ENCODE results near the gene TCAP.
"Not testable (repeated sequence)": the region's sequence is repeated elsewhere in the genome, so short reads cannot be mapped to it uniquely, and the experiment has no call there.

The TCAP gene

DNA sequence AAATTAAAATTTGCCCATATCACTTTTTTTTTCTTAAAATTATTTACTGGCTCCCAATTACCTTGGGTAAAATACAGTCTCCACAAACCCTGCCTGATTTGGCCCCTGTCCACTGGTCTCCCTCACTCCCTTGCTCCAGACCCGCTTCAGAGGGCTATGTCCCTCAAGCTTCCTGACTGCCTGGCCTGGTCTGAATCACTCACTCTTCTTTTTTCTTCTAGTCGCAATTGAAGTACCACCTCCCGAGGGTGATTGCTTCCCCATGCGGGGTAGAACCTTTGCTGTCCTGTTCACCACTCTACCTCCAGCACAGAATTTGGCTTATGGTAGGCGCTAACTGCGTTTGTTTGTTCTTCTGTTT lies 23.3 kb downstream of the TCAP start:
- Mint-ChIP-seq H3K4me3 (peak overlapping the region; percentile 87), H3K27ac (peak overlapping the region; percentile 85), H3K9me3 (no peaks in the 10 kb centered on the region), H3K36me3 (ENCODE audit: low read depth) (peaks cover 5% of the 10 kb centered on the region), H3K4me1 (ENCODE audit: low read depth) (peaks cover 23% of the 10 kb centered on the region), H3K27me3 (no peaks in the 10 kb centered on the region)

DNA sequence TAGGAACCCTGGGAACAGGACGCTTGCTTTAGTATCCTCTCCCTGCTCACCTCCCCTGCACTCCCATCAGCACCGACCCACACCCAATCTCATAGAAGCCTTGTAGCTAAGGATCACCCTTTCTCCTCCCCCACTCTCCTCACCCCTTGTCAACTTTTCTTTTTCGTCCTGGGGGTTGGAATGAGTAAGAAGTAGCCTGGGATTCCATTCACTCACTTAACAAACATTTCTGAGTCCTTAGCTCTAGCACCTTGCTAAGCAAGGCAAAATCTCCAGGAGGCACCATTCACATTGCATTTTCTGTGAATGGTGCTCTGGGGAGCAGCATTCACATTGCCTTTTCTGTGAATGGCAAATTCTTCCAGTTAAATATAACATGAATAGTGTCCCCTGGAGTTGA lies 23.8 kb downstream of the TCAP start:
- H3K27ac Mint-ChIP-seq, result no peak overlapping the region
- peaks cover 4% of the 10 kb centered on the region for H3K36me3 Mint-ChIP-seq (ENCODE audit: low read depth)
- H3K27me3 Mint-ChIP-seq, result no peaks in the 10 kb centered on the region
- no peaks in the 10 kb centered on the region for H3K9me3 Mint-ChIP-seq
- H3K4me1 Mint-ChIP-seq (ENCODE audit: low read depth), result peaks cover 23% of the 10 kb centered on the region
- H3K4me3 Mint-ChIP-seq, result peak overlapping the region; percentile 87

DNA sequence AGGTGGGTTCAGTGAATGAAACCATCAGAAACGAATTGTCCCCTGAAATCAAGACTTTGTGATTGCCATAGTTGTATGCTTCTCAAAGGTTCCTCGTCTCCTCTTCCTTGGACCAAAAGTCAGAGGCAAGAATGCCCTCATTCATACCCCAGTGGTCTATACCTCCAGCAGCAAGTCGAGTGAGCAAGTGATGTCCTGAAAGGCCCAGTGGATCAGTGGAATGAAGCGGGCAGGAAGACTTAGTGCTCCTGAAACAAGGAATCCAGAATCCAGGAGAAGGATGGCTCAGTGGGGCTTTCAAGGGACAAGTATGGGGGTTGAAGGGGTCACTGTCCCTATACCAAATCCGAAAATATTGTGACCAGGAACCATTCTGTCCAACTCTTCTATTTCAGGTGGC lies 29.4 kb downstream of the TCAP start:
- no peaks in the 10 kb centered on the region for H3K36me3 Mint-ChIP-seq (ENCODE audit: low read depth)
- H3K4me1 Mint-ChIP-seq (ENCODE audit: low read depth), result peaks cover 2% of the 10 kb centered on the region
- H3K9me3 Mint-ChIP-seq, result no peaks in the 10 kb centered on the region
- no peak overlapping the region for H3K27ac Mint-ChIP-seq
- H3K27me3 Mint-ChIP-seq, result peaks cover 16% of the 10 kb centered on the region
- no peak overlapping the region for H3K4me3 Mint-ChIP-seq

DNA sequence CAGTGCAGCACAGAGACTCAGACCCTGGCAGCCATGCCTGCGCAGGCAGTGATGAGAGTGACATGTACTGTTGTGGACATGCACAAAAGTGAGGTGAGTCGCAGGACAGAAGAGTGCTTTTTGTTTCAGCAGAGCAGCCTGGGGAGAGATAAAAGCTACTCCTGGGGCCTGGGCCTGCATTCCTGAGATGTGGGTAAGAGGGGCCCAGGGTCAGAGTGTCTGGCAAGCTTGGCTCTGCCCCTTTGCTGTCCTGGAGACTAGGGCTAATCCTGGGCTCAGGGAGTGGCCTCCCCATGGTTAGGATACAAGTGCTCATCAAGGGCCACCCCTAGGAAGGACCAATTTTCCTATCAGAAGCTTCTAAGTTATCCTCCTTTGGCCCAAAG lies 29.9 kb downstream of the TCAP start:
- Mint-ChIP-seq H3K9me3 (no peaks in the 10 kb centered on the region), H3K27me3 (peaks cover 20% of the 10 kb centered on the region), H3K36me3 (ENCODE audit: low read depth) (no peaks in the 10 kb centered on the region), H3K4me1 (ENCODE audit: low read depth) (peaks cover 5% of the 10 kb centered on the region), H3K27ac (no peak overlapping the region), H3K4me3 (no peak overlapping the region)

DNA sequence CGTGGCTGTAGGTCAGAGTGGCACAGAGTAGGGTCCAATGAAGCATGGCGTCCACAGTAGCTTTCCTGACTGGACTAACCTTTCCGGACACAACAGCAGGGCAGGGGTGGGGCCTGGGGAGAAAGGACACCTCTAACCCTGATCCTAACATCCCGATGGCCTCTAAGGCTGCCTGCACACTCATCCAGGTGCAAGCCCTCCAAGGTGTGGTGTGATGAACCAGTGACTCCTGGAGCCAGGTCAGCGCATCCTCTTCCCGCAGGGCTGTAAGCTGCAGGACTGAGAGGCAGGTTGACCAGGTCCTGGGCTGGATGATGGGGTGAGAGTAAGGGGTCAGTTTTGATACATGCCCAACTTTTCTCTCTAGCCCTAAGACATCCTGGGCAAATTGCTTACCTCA lies 31.6 kb downstream of the TCAP start:
- Mint-ChIP-seq H3K4me1 (ENCODE audit: low read depth) (peaks cover 5% of the 10 kb centered on the region), H3K9me3 (no peaks in the 10 kb centered on the region), H3K27ac (no peak overlapping the region), H3K27me3 (peaks cover 33% of the 10 kb centered on the region), H3K4me3 (no peak overlapping the region), H3K36me3 (ENCODE audit: low read depth) (no peaks in the 10 kb centered on the region)

DNA sequence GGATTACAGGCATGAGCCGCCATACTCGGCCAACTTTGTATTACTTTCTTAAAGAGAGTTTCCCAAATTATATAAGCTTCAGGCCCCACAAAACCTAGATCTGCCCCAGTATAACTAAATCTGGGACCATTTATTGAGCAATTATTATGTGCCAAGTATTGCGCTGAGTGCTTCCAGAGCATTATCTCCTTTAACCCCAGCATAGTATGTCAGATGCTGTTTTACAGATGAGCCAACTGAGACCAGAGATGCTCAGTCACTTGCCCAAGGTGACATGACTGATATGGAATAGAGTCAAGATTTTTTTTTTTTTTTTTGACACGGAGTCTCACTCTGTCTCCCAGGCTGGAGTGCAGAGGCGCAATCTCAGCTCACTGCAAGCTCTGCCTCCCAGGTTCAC lies 32.8 kb downstream of the TCAP start:
- H3K4me3 Mint-ChIP-seq, result no peak overlapping the region
- H3K27me3 Mint-ChIP-seq, result peaks cover 39% of the 10 kb centered on the region
- no peak overlapping the region for H3K27ac Mint-ChIP-seq
- H3K4me1 Mint-ChIP-seq (ENCODE audit: low read depth), result peaks cover 5% of the 10 kb centered on the region
- H3K9me3 Mint-ChIP-seq, result no peaks in the 10 kb centered on the region
- H3K36me3 Mint-ChIP-seq (ENCODE audit: low read depth), result no peaks in the 10 kb centered on the region

DNA sequence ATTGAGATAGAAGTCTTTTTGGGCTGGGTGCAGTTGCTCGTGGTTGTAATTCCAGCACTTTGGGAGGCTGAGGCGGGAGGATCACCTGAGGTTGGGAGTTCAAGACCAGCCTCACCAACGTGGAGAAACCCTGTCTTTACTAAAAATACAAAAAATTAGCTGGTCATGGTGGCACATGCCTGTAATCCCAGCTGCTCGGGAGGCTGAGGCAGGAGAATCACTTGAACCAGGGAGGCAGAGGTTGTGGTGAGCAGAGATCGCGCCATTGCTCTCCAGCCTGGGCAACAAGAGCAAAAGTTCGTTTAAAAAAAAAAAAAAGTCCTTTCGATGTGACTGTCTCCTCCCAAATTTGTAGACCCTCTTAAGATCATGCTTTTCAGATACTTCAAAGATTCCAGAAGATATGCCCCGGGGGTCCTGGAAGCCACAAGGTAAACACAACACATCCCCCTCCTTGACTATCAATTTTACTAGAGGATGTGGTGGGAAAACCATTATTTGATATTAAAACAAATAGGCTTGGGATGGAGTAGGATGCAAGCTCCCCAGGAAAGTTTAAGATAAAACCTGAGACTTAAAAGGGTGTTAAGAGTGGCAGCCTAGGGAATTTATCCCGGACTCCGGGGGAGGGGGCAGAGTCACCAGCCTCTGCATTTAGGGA lies 34.1 kb downstream of the TCAP start:
- peaks cover 39% of the 10 kb centered on the region for H3K27me3 Mint-ChIP-seq
- not testable (repeated sequence) for H3K9me3 Mint-ChIP-seq; H3K4me3 Mint-ChIP-seq; H3K27ac Mint-ChIP-seq; H3K36me3 Mint-ChIP-seq (ENCODE audit: low read depth)
- peaks cover 12% of the 10 kb centered on the region for H3K4me1 Mint-ChIP-seq (ENCODE audit: low read depth)

DNA sequence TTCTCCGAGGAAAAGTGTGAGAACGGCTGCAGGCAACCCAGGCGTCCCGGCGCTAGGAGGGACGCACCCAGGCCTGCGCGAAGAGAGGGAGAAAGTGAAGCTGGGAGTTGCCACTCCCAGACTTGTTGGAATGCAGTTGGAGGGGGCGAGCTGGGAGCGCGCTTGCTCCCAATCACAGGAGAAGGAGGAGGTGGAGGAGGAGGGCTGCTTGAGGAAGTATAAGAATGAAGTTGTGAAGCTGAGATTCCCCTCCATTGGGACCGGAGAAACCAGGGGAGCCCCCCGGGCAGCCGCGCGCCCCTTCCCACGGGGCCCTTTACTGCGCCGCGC lies 34.6 kb downstream of the TCAP start, which contains the start of gene ERBB2:
TSS of gene ERBB2 (plus strand) at position 247 of the 330 bp plus-strand sequence. CDS start 175 bp downstream, outside the sequence.
- H3K4me1 Mint-ChIP-seq (ENCODE audit: low read depth), result peaks cover 12% of the 10 kb centered on the region
- no peaks in the 10 kb centered on the region for H3K9me3 Mint-ChIP-seq
- no peak within 1 kb of the TSS for H3K27ac Mint-ChIP-seq
- peaks cover 39% of the 10 kb centered on the region for H3K27me3 Mint-ChIP-seq
- H3K4me3 Mint-ChIP-seq, result no peak within 1 kb of the TSS
- no peaks in the 10 kb centered on the region for H3K36me3 Mint-ChIP-seq (ENCODE audit: low read depth)

DNA sequence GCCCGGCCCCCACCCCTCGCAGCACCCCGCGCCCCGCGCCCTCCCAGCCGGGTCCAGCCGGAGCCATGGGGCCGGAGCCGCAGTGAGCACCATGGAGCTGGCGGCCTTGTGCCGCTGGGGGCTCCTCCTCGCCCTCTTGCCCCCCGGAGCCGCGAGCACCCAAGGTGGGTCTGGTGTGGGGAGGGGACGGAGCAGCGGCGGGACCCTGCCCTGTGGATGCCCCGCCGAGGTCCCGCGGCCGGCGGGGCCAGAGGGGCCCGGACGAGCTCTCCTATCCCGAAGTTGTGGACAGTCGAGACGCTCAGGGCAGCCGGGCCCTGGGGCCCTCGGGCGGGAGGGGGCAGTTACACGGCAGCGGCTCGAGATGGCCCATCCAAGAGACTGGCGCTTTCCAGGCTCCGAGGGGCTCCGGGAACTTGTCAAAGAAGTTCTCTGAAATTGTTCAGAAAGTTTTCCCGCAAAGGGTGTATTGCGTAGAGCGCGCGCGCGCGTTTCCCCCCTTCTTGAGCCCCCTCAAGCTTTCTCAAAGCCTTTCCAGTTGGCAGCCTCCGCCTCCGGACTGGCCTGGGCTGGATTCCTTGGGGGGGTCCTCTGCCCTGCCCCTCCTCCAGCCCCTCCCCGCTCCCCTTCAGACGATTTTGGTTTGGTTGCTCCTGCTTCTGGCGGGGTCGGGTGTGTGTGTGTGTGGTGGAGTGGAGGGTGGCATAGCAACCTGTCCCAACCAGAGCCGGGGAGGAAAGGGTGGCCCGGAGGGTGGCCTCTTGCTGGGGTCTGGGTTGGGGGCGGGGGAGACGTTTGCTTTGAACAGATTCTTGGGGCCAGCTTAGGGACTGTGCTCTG lies 35.2 kb downstream of the TCAP start:
- H3K36me3 Mint-ChIP-seq (ENCODE audit: low read depth), result no peaks in the 10 kb centered on the region
- H3K4me1 Mint-ChIP-seq (ENCODE audit: low read depth), result peaks cover 12% of the 10 kb centered on the region
- no peak overlapping the region for H3K4me3 Mint-ChIP-seq
- H3K9me3 Mint-ChIP-seq, result no peaks in the 10 kb centered on the region
- peaks cover 39% of the 10 kb centered on the region for H3K27me3 Mint-ChIP-seq
- H3K27ac Mint-ChIP-seq, result no peak overlapping the region

DNA sequence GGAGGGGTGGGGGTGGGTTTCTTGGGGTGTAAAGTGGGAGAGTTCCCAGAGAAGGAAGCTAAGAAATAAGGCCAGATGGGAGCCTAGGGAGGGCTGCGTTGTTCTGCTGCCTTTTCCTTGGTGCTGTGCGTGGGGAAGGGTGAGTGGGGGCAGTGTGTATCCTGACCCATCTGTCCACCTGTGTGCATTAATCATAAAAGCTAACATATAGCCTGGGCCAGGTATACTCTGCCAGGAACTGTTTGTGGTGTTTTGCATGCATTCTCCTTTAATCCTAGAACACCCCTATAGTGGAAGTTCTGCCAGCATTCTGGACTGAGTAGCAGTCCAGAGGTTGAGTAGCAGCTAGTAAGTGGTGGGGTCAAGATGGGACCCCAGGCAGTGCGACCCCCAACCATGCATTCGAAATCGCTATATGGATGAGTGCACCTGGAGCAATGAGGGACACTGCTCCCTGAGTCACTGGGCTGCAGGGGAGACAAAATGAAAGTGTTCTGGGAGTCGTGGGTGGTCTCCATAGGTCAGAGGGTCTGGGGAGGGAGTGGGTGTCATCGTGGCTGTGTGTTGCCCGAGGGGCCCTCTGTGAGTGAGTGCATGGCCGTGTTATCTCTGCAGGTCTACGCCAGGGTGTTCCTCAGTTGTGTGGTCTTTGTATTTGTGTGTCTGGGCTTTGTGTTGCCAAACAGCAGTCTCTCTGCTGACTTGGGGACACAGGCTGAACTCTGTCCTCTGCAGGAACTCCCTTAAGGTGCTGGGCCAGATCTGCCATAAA lies 36.0 kb downstream of the TCAP start:
- no peaks in the 10 kb centered on the region for H3K36me3 Mint-ChIP-seq (ENCODE audit: low read depth)
- peaks cover 39% of the 10 kb centered on the region for H3K27me3 Mint-ChIP-seq
- H3K4me1 Mint-ChIP-seq (ENCODE audit: low read depth), result peaks cover 12% of the 10 kb centered on the region
- no peak overlapping the region for H3K4me3 Mint-ChIP-seq
- no peak overlapping the region for H3K27ac Mint-ChIP-seq
- no peaks in the 10 kb centered on the region for H3K9me3 Mint-ChIP-seq

DNA sequence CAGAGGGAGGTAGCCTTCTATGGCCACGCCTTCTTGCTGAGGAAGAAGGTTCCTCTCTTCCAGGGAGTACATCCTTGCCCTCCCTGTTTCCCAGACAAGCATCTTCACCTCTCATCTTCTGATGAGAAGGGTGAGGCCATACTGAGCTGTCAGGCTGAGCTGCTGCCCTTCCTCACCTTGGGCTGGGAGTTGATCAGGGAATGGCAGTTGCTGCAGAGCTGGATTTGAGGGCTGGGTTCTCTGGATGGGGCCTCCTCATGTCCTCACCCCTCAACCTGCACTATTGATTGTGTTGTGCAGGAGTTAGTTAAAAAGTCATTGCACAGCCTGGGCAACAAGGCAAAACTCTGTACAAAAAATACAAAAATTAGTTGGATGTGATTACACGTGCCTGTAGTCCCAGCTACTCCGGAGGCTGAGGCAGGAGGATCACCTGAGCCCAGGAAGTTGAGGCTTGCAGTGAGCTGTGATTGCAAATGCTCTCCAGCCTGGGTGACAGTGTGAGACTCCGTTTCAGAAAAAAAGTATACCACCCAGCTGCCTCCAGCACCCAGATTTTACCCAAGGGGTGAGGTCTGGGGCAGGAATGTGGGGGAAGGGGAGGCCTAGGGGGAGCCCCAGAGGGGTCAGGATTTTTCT lies 36.8 kb downstream of the TCAP start:
- no peaks in the 10 kb centered on the region for H3K36me3 Mint-ChIP-seq (ENCODE audit: low read depth)
- peaks cover 15% of the 10 kb centered on the region for H3K4me1 Mint-ChIP-seq (ENCODE audit: low read depth)
- H3K27me3 Mint-ChIP-seq, result peaks cover 39% of the 10 kb centered on the region
- H3K27ac Mint-ChIP-seq, result no peak overlapping the region
- H3K9me3 Mint-ChIP-seq, result no peaks in the 10 kb centered on the region
- no peak overlapping the region for H3K4me3 Mint-ChIP-seq

DNA sequence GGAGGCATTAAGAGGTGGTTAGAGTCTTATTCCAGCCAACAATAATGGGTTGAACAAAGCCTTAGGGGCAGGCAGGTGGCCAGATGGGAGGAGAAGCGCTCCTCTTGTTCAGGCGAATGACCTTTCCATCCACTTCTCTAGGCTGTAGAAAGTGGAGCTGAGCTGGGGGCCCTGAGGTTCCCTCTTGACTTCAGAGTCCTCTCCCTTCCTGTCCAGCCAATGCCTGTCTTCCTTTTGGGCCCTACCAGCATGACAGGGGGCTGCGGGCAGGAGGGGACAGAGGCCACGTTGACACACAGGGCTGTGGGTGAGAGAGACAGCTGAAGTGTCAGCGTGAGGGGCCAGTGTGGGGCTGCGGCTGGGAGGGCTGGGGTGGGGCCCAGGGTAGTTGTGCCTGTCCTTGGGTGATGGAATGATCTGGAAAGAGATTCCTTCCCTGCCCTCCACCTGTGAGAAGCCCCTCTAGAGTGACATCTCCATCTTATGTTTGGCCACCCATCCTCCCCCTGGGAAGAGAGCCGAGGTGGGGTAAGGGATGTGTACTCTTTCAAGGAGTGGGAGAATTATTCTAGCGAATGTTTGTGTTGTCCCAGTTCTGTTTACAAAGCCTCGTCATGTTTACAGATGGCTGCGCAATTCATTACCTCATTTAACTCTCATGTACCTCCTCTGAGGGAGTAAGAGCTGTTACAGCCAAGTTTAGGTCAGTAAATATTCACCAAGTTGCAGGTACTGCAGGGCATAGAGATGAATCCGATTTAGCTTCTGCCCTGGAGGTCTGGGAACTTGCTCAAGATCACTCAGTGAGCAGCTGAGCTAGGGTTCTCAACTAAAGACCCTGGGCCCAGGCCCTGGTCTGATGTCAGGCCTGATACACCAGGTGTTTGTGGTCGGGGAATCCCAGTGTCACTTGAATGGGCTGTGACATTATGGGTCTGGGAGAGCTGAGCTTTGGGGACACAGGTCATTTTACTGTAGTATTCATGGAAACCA lies 38.0 kb downstream of the TCAP start:
- Mint-ChIP-seq H3K9me3 (no peaks in the 10 kb centered on the region), H3K27me3 (peaks cover 36% of the 10 kb centered on the region), H3K27ac (peak overlapping the region; percentile 68), H3K4me1 (ENCODE audit: low read depth) (peaks cover 22% of the 10 kb centered on the region), H3K4me3 (no peak overlapping the region), H3K36me3 (ENCODE audit: low read depth) (no peaks in the 10 kb centered on the region)

DNA sequence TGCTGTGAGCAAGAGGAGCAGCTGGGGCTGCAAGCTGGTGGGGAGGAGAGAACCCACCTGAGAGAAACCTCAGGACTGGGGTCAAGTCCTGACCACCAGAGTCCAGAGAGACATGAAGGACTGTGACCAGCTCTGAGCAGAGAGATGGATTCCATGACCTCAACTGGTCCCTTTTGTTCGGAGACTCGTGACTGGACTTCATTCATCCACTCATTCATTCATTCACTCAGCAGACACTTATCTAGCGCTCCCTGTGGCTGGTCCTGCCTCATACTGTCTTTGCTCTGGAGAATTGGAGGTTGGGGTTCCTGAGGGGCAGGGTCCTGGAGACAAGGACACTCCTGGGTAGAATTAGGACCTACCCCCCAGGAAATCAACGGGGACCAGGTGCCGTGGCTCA lies 38.8 kb downstream of the TCAP start:
- H3K36me3 Mint-ChIP-seq (ENCODE audit: low read depth), result no peaks in the 10 kb centered on the region
- H3K27ac Mint-ChIP-seq, result no peak overlapping the region
- H3K27me3 Mint-ChIP-seq, result peaks cover 29% of the 10 kb centered on the region
- peaks cover 22% of the 10 kb centered on the region for H3K4me1 Mint-ChIP-seq (ENCODE audit: low read depth)
- no peak overlapping the region for H3K4me3 Mint-ChIP-seq
- H3K9me3 Mint-ChIP-seq, result no peaks in the 10 kb centered on the region

Data from stimulated activated naive CD8-positive, alpha-beta T cell treated with anti-CD3 and anti-CD28 coated beads, Interleukin-15, Interleukin-2, amounts not matched to agents 100 ng/mL and 50 ng/mL, for 24 hours (primary cell).